Body of pancreas (tissue), 4 donors: ENCODE data around the gene C4orf50. TPM values are rescaled to one million over a fixed set of nuclear protein-coding genes. Genes with fewer than 3 reads are reported as not detected.

Source experiments
- ATAC-seq: fragments of 150-250 bp; one replicate; pipeline ENCODE4 v1.9.1; 2016
- DNase-seq, 4 donors: peaks; one replicate each; pipeline ENCODE4 v3.0.0-alpha.2; 2019
- H3K27ac ChIP-seq, 4 donors: fragments of 200-600 bp; sonication (generic); 1 replicate in 3 of 4; 2 replicates in 1 of 4; pipeline versions ENCODE4 v1.5.1 to v1.6.1; 2016 to 2019; ENCODE audit warnings: mild to moderate bottlenecking in 1 of 4, mixed read lengths in 1 of 4, moderate library complexity in 1 of 4
- H3K27me3 ChIP-seq, 2 donors: fragments of 200-600 bp; sonication (generic); one replicate each; pipeline ENCODE4 v1.6.0; 2016; ENCODE audit warnings: mild to moderate bottlenecking in 1 of 2
- H3K36me3 ChIP-seq, 2 donors: fragments of 200-600 bp; sonication (generic); replicated peaks in 1 of 2; 2 replicates each; pipeline ENCODE4 v1.5.1; 2016; ENCODE audit warnings: low read depth in 2 of 2; ENCODE audit not compliant: insufficient read depth in 1 of 2
- H3K4me1 ChIP-seq: fragments of 200-600 bp; sonication (generic); one replicate; pipeline ENCODE4 v1.6.0; 2016
- H3K4me3 ChIP-seq, 2 donors: fragments of 200-600 bp; sonication (generic); 1 replicate in 1 of 2; 2 replicates in 1 of 2; pipeline ENCODE4 v1.5.1; 2016 to 2019
- H3K9me3 ChIP-seq, 3 donors: fragments of 200-600 bp; sonication (generic); 1 replicate in 2 of 3; 2 replicates in 1 of 3; pipeline ENCODE4 v1.5.1; 2016
- CTCF ChIP-seq, 7 experiments: fragments of 450-650 bp in 4 of 7; fragments of 200-600 bp in 3 of 7; sonication (generic) in 3 of 7; IDR thresholded peaks; one replicate each; pipeline ENCODE4 v1.5.1; 2016 to 2019; ENCODE audit warnings: antibody characterized with exemption in 7 of 7
- POLR2A ChIP-seq, 3 donors: fragments of 450-650 bp; IDR thresholded peaks; one replicate each; pipeline ENCODE4 v1.6.1; 2016; ENCODE audit warnings: antibody characterized with exemption in 3 of 3, mild to moderate bottlenecking in 2 of 3
- WGBS, 2 donors: methylation state at CpG; one replicate each; pipeline ENCODE4 v1.1.5; 2017; 5-methylcytosine and 5-hydroxymethylcytosine counted together
- intact Hi-C: fragments of 100-400 bp; cut with DNase I; formaldehyde crosslinking; loops from one replicate; pipeline ENCODE4 v1.15.1; 2023
- total RNA-seq, 2 donors: library from RNA; depleted of rRNA; stranded (reverse); fragments of >200 nt; gene quantifications; one replicate each; pipeline ENCODE4 v1.1.0, GENCODE V29; 2016

The C4orf50 gene
- total RNA-seq, 2 donors from 2014 or later: 0.26 TPM; not detected in 1

- intact Hi-C loops: no loop called here
- H3K9me3 ChIP-seq: no peaks in the 10 kb centered on the region
- H3K27ac ChIP-seq: no peak overlapping the region
- no peak for ATAC-seq
- H3K27me3 ChIP-seq: no peaks in the 10 kb centered on the region
- H3K36me3 ChIP-seq: no peaks in the 10 kb centered on the region
- H3K4me3 ChIP-seq: no peak overlapping the region
- TF ChIP-seq CTCF (IDR thresholded peaks at IDR 0.05): no peak
- TF ChIP-seq POLR2A (IDR thresholded peaks at IDR 0.05): no peak
- WGBS, 2 donors: 46 to 51% methylated on average over 10 of the region's 10 CpGs
- H3K4me1 ChIP-seq: no peaks in the 10 kb centered on the region
- no peak for DNase-seq
Observed at GRCh38 chr4:6017030-6017429, 1.2 kb downstream of the C4orf50 start.

GRCh38 chr4:6013564-6013963 lies 4.7 kb downstream of the C4orf50 start:
- ATAC-seq (no peak), DNase-seq (no peak)
- Histone ChIP-seq H3K27me3 (no peaks in the 10 kb centered on the region), H3K9me3 (no peaks in the 10 kb centered on the region), H3K27ac (no peak overlapping the region), H3K4me1 (peaks cover 6% of the 10 kb centered on the region), H3K4me3 (no peak overlapping the region), H3K36me3 (no peaks in the 10 kb centered on the region)
- WGBS, 2 donors: 77 to 84% methylated on average over 12 of the region's 12 CpGs
- intact Hi-C loops: no loop called here
- TF ChIP-seq POLR2A (IDR thresholded peaks at IDR 0.05) (no peak), CTCF (IDR thresholded peaks at IDR 0.05) (no peak)

GRCh38 chr4:6012200-6012599 lies 6.0 kb downstream of the C4orf50 start:
- WGBS, 2 donors: 63 to 68% methylated on average over 5 of the region's 5 CpGs
- Histone ChIP-seq H3K4me1 (peaks cover 6% of the 10 kb centered on the region), H3K27me3 (no peaks in the 10 kb centered on the region), H3K4me3 (no peak overlapping the region), H3K27ac (no peak overlapping the region), H3K9me3 (no peaks in the 10 kb centered on the region), H3K36me3 (no peaks in the 10 kb centered on the region)
- TF ChIP-seq POLR2A (IDR thresholded peaks at IDR 0.05): no peak
- TF ChIP-seq CTCF (IDR thresholded peaks at IDR 0.05): no peak
- DNase-seq (no peak), ATAC-seq (no peak)
- intact Hi-C loops: no loop called here

- Histone ChIP-seq H3K9me3 (no peaks in the 10 kb centered on the region), H3K4me3 (no peak overlapping the region), H3K4me1 (peaks cover 6% of the 10 kb centered on the region), H3K27ac (no peak overlapping the region), H3K36me3 (no peaks in the 10 kb centered on the region), H3K27me3 (no peaks in the 10 kb centered on the region)
- ATAC-seq: peak; percentile 80
- WGBS, 2 donors: 0 to 5% methylated on average over 7 to 8 of the region's 8 CpGs
- intact Hi-C loops: no loop called here
- no peak for TF ChIP-seq POLR2A (IDR thresholded peaks at IDR 0.05)
- no peak for TF ChIP-seq CTCF (IDR thresholded peaks at IDR 0.05)
- peak; percentile 64 to 80 (median 73) for DNase-seq
Observed at GRCh38 chr4:6011686-6012085, 6.5 kb downstream of the C4orf50 start.

GRCh38 chr4:6011271-6011671 lies 7.0 kb downstream of the C4orf50 start:
- Histone ChIP-seq H3K4me1 (peaks cover 6% of the 10 kb centered on the region), H3K4me3 (no peak overlapping the region), H3K36me3 (no peaks in the 10 kb centered on the region), H3K27me3 (no peaks in the 10 kb centered on the region), H3K9me3 (no peaks in the 10 kb centered on the region), H3K27ac (no peak overlapping the region)
- ATAC-seq (no peak), DNase-seq (no peak)
- TF ChIP-seq CTCF (IDR thresholded peaks at IDR 0.05) (no peak), POLR2A (IDR thresholded peaks at IDR 0.05) (no peak)
- WGBS, 2 donors: 42 to 56% methylated on average over 9 to 12 of the region's 12 CpGs
- intact Hi-C loops: no loop called here
